IMR-90 (cell line): Measurements from ENCODE around the gene PADI1. TPM values are rescaled to one million over a fixed set of nuclear protein-coding genes. Genes with fewer than 3 reads are reported as not detected.
A peak's percentile ranks its signal among the peaks of the same experiment; 100 is the strongest.

Source experiments
- ATAC-seq: fragments of 200-7000 bp; cut with Tn5 transposase; 2 replicates; pipeline ENCODE4 v1.9.1; 2020; ENCODE audit warnings: low read depth, mild to moderate bottlenecking, moderate library complexity
- BruUV-seq: library from RNA; stranded (reverse); fragments of 400-500 nt; replicated peaks from 2 replicates; lab custom pipeline; 2021; lab: Mats Ljungman, UMichigan
- CTCF ChIA-PET: fragments of 300-600 bp; formaldehyde crosslinking; extraction: SDS; loops from one replicate; lab custom pipeline; 2021; ENCODE audit warnings: antibody characterized with exemption; lab: Yijun Ruan, JAX
- POLR2A ChIA-PET: fragments of 300-600 bp; sonication (Branson Sonifier 250); formaldehyde crosslinking; loops from one replicate; lab custom pipeline; 2022; ENCODE audit warnings: antibody characterized with exemption; ENCODE audit not compliant: unreplicated experiment; lab: Charles Lee
- DNase-seq: peaks from one replicate; pipeline ENCODE4 v3.0.0; 2013
- H2AFZ ChIP-seq: replicated peaks from 2 replicates; pipeline ENCODE3; 2013; ENCODE audit warnings: low read length, mild to moderate bottlenecking; ENCODE audit not compliant: poor library complexity
- H2AK5ac ChIP-seq: 2 replicates; pipeline ENCODE4 v1.6.1; 2013; ENCODE audit warnings: low read depth, low read length, inconsistent platforms
- H2AK9ac ChIP-seq: replicated peaks from 2 replicates; pipeline ENCODE3; 2013; ENCODE audit warnings: mild to moderate bottlenecking, low read depth, low read length, moderate library complexity; ENCODE audit not compliant: poor library complexity
- H2BK120ac ChIP-seq: 2 replicates; pipeline ENCODE4 v1.6.1; 2013; ENCODE audit warnings: low read depth, low read length, inconsistent platforms
- H2BK15ac ChIP-seq: 3 replicates; pipeline ENCODE4 v1.6.1; 2013; ENCODE audit warnings: low read depth, low read length, inconsistent platforms
- H2BK20ac ChIP-seq: 2 replicates; pipeline ENCODE4 v1.6.1; 2013; ENCODE audit warnings: low read depth, mild to moderate bottlenecking, inconsistent platforms, low read length, moderate library complexity
- H2BK5ac ChIP-seq: 2 replicates; pipeline ENCODE4 v1.6.1; 2013; ENCODE audit warnings: mild to moderate bottlenecking, low read depth, low read length, inconsistent platforms; ENCODE audit not compliant: poor library complexity, severe bottlenecking
- H3K14ac ChIP-seq: replicated peaks from 2 replicates; pipeline ENCODE4 v1.6.1; 2013; ENCODE audit warnings: low read depth, low read length, inconsistent platforms
- H3K18ac ChIP-seq: 2 replicates; pipeline ENCODE4 v1.6.1; 2013; ENCODE audit warnings: low read depth, low read length, control low read depth
- H3K23ac ChIP-seq: 2 replicates; pipeline ENCODE4 v1.6.1; 2013; ENCODE audit warnings: low read depth, low read length, inconsistent platforms
- H3K27ac ChIP-seq: 2 replicates; pipeline ENCODE4 v1.5.1; 2013; ENCODE audit warnings: mild to moderate bottlenecking, control low read depth, low read length; ENCODE audit not compliant: insufficient read depth
- H3K27me3 ChIP-seq: 2 replicates; pipeline ENCODE4 v1.6.1; 2013; ENCODE audit warnings: low read length; ENCODE audit not compliant: control insufficient read depth, insufficient read depth
- H3K36me3 ChIP-seq: 2 replicates; pipeline ENCODE4 v1.6.1; 2013; ENCODE audit warnings: low read length, mixed read lengths; ENCODE audit not compliant: control insufficient read depth, insufficient read depth
- H3K4ac ChIP-seq: 2 replicates; pipeline ENCODE4 v1.6.1; 2013; ENCODE audit warnings: low read depth, low read length, inconsistent platforms
- H3K4me1 ChIP-seq: 2 replicates; pipeline ENCODE4 v1.6.1; 2013; ENCODE audit warnings: low read length, mixed read lengths; ENCODE audit not compliant: control insufficient read depth, insufficient read depth
- H3K4me2 ChIP-seq: 2 replicates; pipeline ENCODE4 v1.6.1; 2013; ENCODE audit warnings: low read depth, mild to moderate bottlenecking, control low read depth, low read length, moderate library complexity
- H3K4me3 ChIP-seq: 2 replicates; pipeline ENCODE4 v1.5.1; 2013; ENCODE audit warnings: low read depth, mild to moderate bottlenecking, control low read depth, low read length, moderate library complexity; ENCODE audit not compliant: insufficient read depth
- H3K56ac ChIP-seq: 2 replicates; pipeline ENCODE4 v1.6.1; 2013; ENCODE audit warnings: low read length, inconsistent platforms; ENCODE audit not compliant: insufficient read depth; ENCODE audit errors: extremely low read depth
- H3K79me1 ChIP-seq, 2 experiments: 2 replicates each; pipeline ENCODE4 v1.6.1; 2013; ENCODE audit warnings: low read length in 2 of 2, inconsistent platforms in 1 of 2, low read depth in 1 of 2
- H3K9ac ChIP-seq: 2 replicates; pipeline ENCODE4 v1.6.1; 2013; ENCODE audit warnings: low read depth, low read length, control low read depth
- H3K9me1 ChIP-seq: 2 replicates; pipeline ENCODE4 v1.6.1; 2013; ENCODE audit warnings: low read length, inconsistent platforms; ENCODE audit not compliant: insufficient read depth
- H3K9me3 ChIP-seq: 2 replicates; pipeline ENCODE4 v1.6.1; 2013; ENCODE audit warnings: low read length; ENCODE audit not compliant: control insufficient read depth, insufficient read depth
- H4K20me1 ChIP-seq: 2 replicates; pipeline ENCODE4 v1.6.1; 2013; ENCODE audit warnings: low read length, inconsistent platforms; ENCODE audit not compliant: insufficient read depth
- H4K5ac ChIP-seq: 2 replicates; pipeline ENCODE4 v1.6.1; 2013; ENCODE audit warnings: mild to moderate bottlenecking, low read depth, low read length, control low read depth
- H4K8ac ChIP-seq, 2 experiments: 2 replicates each; pipeline ENCODE4 v1.6.1; 2013; ENCODE audit warnings: low read depth in 2 of 2, low read length in 2 of 2, control low read depth in 1 of 2, inconsistent platforms in 1 of 2
- H4K91ac ChIP-seq: 2 replicates; pipeline ENCODE4 v1.6.1; 2013; ENCODE audit warnings: low read depth, low read length, inconsistent platforms; ENCODE audit not compliant: insufficient read depth
- BHLHE40 ChIP-seq: fragments of 150-350 bp; IDR thresholded peaks from 2 replicates; pipeline ENCODE4 v1.6.1; 2016; ENCODE audit warnings: mild to moderate bottlenecking, low read depth, low read length
- CEBPB ChIP-seq: IDR thresholded peaks from 2 replicates; pipeline ENCODE4 v1.6.1; 2012; ENCODE audit warnings: low read depth, low read length, improper control_type of control experiment
- CHD1 ChIP-seq: IDR thresholded peaks from 2 replicates; pipeline ENCODE4 v1.6.1; 2012; ENCODE audit warnings: low read depth, low read length, improper control_type of control experiment
- MXI1 ChIP-seq: IDR thresholded peaks from 2 replicates; pipeline ENCODE4 v1.6.1; 2012; ENCODE audit warnings: low read depth, mild to moderate bottlenecking, low read length, moderate library complexity, borderline replicate concordance
- POLR2A ChIP-seq: IDR thresholded peaks from 2 replicates; pipeline ENCODE4 v1.6.1; 2012; ENCODE audit warnings: mild to moderate bottlenecking, low read depth, low read length
- RCOR1 ChIP-seq: IDR thresholded peaks from 2 replicates; pipeline ENCODE4 v1.6.1; 2012; ENCODE audit warnings: mild to moderate bottlenecking, low read length, improper control_type of control experiment; ENCODE audit not compliant: insufficient replicate concordance
- SMC3 ChIP-seq: fragments of 150-350 bp; IDR thresholded peaks from 2 replicates; pipeline ENCODE4 v1.6.1; 2016; ENCODE audit warnings: low read depth, mild to moderate bottlenecking, antibody characterized with exemption, low read length, moderate library complexity
- WGBS, 2 experiments: methylation state at CpG; one replicate each; pipeline versions ENCODE4 v1.1.5 to v1.1.7; 2013; ENCODE audit warnings: missing lambda C conversion rate in 2 of 2; ENCODE audit not compliant: insufficient read length in 1 of 2; ENCODE audit errors: extremely low coverage in 2 of 2; 5-methylcytosine and 5-hydroxymethylcytosine counted together
- dilution Hi-C: fragments of 300-500 bp; cut with HindIII; formaldehyde crosslinking; loops from one replicate; pipeline ENCODE4 v1.14.3; 2018; ENCODE audit warnings: low sequenced_read_pairs; ENCODE audit not compliant: unreplicated experiment
- in situ Hi-C: fragments of 300-500 bp; cut with MboI; formaldehyde crosslinking; loops from 3 replicates; pipeline ENCODE4 v1.14.3; 2019; ENCODE audit warnings: low sequenced_read_pairs, inconsistent platforms, mixed read lengths
- intact Hi-C: fragments of 100-400 bp; cut with micrococcal nuclease; formaldehyde crosslinking; loops from 2 replicates; pipeline ENCODE4 v1.10.0; 2022
- polyA plus RNA-seq, 3 experiments: library from polyadenylated mRNA; depleted of rRNA; stranded (reverse); fragments of >200 nt; gene quantifications; 2 replicates each; pipeline ENCODE4 v1.2.3, GENCODE V29; 2012; ENCODE audit warnings: low replicate concordance in 1 of 3
- total RNA-seq: library from RNA; depleted of rRNA; stranded (reverse); fragments of >200 nt; gene quantifications from 2 replicates; pipeline ENCODE4 v1.2.3, GENCODE V29; 2012
- TF ChIP-seq, protein P1 (sequence below): fragments of 150-350 bp; IDR thresholded peaks from 2 replicates; pipeline ENCODE4 v1.6.1; 2016; ENCODE audit warnings: low read depth, mild to moderate bottlenecking, low read length, moderate library complexity, borderline replicate concordance

The PADI1 gene
- total and polyA plus RNA-seq, 2 of the 4 experiments (the other 2 are of a cell fraction) = 0.17 TPM; not detected in 1

DNA sequence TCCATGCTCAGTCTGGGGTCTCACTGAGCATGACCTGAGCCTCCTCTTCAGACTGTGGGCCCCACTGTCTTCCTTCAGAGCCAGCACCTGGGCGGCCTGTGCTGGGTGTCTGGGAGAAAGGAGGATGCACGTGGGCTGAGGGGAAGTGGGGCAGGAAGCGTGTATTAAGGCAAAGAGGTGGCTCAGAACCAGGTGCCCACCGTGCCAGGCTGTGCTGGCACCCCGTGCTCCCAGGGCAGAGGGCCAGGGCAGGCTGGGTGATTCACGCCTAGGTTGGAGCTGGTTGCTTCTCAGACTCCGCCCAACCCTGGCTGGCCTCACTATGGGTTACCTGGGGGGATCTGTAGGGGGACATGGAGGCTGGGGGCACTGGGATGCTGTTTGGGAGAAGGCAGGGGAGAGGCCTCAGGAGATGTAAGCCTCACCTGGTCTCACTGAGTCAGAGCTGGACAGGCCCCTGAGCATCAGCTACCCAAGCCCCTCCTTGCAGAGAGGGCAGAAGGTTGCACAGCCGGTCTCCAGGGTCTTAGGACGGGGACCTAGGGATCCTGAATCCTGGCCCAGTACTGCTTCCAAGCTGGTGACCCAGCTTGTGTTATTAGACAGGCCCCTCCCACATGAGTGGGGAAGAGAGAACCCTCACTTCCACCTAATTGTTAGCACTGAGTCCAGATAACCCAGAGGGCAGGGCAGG is 18.6 kb upstream of the PADI1 start:
- Histone ChIP-seq H4K91ac (peak overlapping the region; percentile 57), H3K18ac (no peak overlapping the region), H3K4me3 (no peak overlapping the region), H2BK120ac (peak overlapping the region; percentile 35), H3K4me1 (peaks cover 7% of the 10 kb centered on the region), H3K27me3 (no peaks in the 10 kb centered on the region; the same call in 1 of the 2 replicates), H3K14ac (peak overlapping the region; percentile 12; the same call in 1 of the 2 replicates), H2BK5ac (no peak overlapping the region), H3K23ac (no peak overlapping the region), H4K8ac (peak overlapping the region in 1 of 2 experiments; percentile 26; a peak in 1 of 4 replicates), H3K36me3 (no peaks in the 10 kb centered on the region), H3K79me1 (peaks cover 0 to 6% of the 10 kb centered on the region in 2 experiments; a peak in 1 of 4 replicates), H3K9ac (no peak overlapping the region), H3K27ac (no peak overlapping the region), H2BK15ac (peak overlapping the region; percentile 71; the same call in 1 of the 3 replicates), H3K4ac (peak overlapping the region; percentile 53), H3K56ac (no peak overlapping the region), H4K20me1 (no peaks in the 10 kb centered on the region), H4K5ac (no peak overlapping the region), H3K4me2 (no peak overlapping the region), H2AK5ac (peak overlapping the region; percentile 14; the same call in 1 of the 2 replicates), H2AK9ac (no peak overlapping the region), H3K9me1 (0 out of 2 replicates have a peak, but pooled peaks cover 6% of the 10 kb centered on the region), H2BK20ac (peak overlapping the region; percentile 14), H3K9me3 (peaks cover 4% of the 10 kb centered on the region; the same call in 1 of the 2 replicates), H2AFZ (peak overlapping the region; percentile 77)
- intact Hi-C loops (no loop called here), in situ Hi-C loops (no loop called here), dilution Hi-C loops (no loop called here)
- no peak for TF ChIP-seq BHLHE40
- no peak for TF ChIP-seq CHD1
- TF ChIP-seq MXI1 = no peak
- no peak for TF ChIP-seq RCOR1
- no peak for TF ChIP-seq POLR2A
- TF ChIP-seq, protein P1, sequence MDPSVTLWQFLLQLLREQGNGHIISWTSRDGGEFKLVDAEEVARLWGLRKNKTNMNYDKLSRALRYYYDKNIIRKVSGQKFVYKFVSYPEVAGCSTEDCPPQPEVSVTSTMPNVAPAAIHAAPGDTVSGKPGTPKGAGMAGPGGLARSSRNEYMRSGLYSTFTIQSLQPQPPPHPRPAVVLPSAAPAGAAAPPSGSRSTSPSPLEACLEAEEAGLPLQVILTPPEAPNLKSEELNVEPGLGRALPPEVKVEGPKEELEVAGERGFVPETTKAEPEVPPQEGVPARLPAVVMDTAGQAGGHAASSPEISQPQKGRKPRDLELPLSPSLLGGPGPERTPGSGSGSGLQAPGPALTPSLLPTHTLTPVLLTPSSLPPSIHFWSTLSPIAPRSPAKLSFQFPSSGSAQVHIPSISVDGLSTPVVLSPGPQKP = no peak
- TF ChIP-seq CEBPB = no peak
- no peak for TF ChIP-seq SMC3
- no peak for ATAC-seq
- no peak for DNase-seq
- ChIA-PET POLR2A (no interaction called here), CTCF (no interaction called here)
- no CpG with 5 or more reads among the region's 9 CpGs for WGBS, 2 experiments
- BruUV-seq = no TSS peak
